ENCODE results near the gene GLE1. TPM values are rescaled to one million over a fixed set of nuclear protein-coding genes. Genes with fewer than 3 reads are reported as not detected.
"Not testable (repeated sequence)": the region's sequence is repeated elsewhere in the genome, so short reads cannot be mapped to it uniquely, and the experiment has no call there.

The GLE1 gene
- total and polyA plus RNA-seq, 2 donors from 2014 or later: 15.6 to 22.8 TPM

DNA sequence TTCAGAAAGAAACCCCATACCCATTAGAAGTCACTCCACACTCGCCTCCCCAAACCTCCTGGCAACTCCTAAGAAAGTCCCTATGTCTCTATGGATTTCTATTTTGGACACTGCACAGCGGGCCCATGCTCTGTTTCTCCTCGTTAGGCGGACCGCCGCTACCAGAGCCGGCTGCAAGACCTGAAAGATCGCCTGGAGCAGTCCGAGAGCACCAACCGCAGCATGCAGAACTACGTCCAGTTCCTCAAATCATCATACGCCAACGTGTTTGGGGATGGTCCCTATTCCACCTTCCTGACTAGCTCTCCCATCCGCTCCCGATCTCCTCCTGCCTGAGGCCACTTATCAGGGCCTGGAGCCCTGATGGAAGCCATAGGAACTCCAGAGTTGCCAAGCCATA is 4.6 kb upstream of the GLE1 start:
- TF ChIP-seq, protein P1, sequence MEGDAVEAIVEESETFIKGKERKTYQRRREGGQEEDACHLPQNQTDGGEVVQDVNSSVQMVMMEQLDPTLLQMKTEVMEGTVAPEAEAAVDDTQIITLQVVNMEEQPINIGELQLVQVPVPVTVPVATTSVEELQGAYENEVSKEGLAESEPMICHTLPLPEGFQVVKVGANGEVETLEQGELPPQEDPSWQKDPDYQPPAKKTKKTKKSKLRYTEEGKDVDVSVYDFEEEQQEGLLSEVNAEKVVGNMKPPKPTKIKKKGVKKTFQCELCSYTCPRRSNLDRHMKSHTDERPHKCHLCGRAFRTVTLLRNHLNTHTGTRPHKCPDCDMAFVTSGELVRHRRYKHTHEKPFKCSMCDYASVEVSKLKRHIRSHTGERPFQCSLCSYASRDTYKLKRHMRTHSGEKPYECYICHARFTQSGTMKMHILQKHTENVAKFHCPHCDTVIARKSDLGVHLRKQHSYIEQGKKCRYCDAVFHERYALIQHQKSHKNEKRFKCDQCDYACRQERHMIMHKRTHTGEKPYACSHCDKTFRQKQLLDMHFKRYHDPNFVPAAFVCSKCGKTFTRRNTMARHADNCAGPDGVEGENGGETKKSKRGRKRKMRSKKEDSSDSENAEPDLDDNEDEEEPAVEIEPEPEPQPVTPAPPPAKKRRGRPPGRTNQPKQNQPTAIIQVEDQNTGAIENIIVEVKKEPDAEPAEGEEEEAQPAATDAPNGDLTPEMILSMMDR (IDR thresholded peaks at IDR 0.05; ENCODE audit: borderline replicate concordance, extremely low read depth, insufficient read depth): no peak
- H3K27me3 ChIP-seq (ENCODE audit: control insufficient read depth, insufficient read depth, low read length): no peaks in the 10 kb centered on the region
- DNase-seq: no peak
- no peak overlapping the region for H3K27ac ChIP-seq (ENCODE audit: low read depth in 2 of 2, low read length in 2 of 2)
- peaks cover 0 to 27% (median 17%) of the 10 kb centered on the region in 3 donors for H3K36me3 ChIP-seq (ENCODE audit: control insufficient read depth in 2 of 3, insufficient read depth in 3 of 3, low read length in 3 of 3)
- H3K9ac ChIP-seq (ENCODE audit: low read length in 3 of 3): no peak overlapping the region
- no peaks in the 10 kb centered on the region for H3K9me3 ChIP-seq (ENCODE audit: control insufficient read depth in 2 of 3, insufficient read depth in 1 of 3, low read length in 3 of 3)
- no peak for FAIRE-seq
- intact Hi-C loops (cut with DNase I): no loop called here
- H3K4me3 ChIP-seq (ENCODE audit: low read length in 3 of 3): no peak overlapping the region
- peaks cover 0 to 5% (median 4%) of the 10 kb centered on the region in 3 donors for H3K4me1 ChIP-seq (ENCODE audit: control insufficient read depth in 2 of 3, insufficient read depth in 2 of 3, low read depth in 1 of 3, low read length in 3 of 3)

DNA sequence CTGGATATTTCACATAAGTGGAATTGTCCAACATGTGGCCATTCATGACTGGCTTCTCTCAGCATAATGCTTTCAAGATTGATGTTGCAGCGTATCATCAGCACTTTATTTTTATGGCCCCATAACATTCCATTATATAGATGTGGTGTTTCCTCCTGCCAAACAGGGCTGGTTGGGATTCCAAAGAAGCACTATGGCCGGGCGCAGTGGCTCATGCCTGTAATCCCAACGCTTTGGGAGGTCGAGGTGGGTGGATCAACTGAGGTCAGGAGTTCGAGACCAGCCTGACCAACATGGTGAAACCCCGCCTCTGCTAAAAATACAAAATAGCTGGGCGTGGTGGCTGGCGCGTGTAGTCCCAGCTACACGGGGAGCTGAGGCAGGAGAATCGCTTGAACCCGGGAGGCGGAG is 1.1 kb upstream of the GLE1 start:
- H3K9ac ChIP-seq (ENCODE audit: low read length in 3 of 3); H3K4me3 ChIP-seq (ENCODE audit: low read length in 3 of 3); intact Hi-C loops (cut with DNase I); FAIRE-seq; H3K36me3 ChIP-seq (ENCODE audit: control insufficient read depth in 2 of 3, insufficient read depth in 3 of 3, low read length in 3 of 3); H3K9me3 ChIP-seq (ENCODE audit: control insufficient read depth in 2 of 3, insufficient read depth in 1 of 3, low read length in 3 of 3); H3K4me1 ChIP-seq (ENCODE audit: control insufficient read depth in 2 of 3, insufficient read depth in 2 of 3, low read depth in 1 of 3, low read length in 3 of 3); H3K27ac ChIP-seq (ENCODE audit: low read depth in 2 of 2, low read length in 2 of 2); H3K27me3 ChIP-seq (ENCODE audit: control insufficient read depth, insufficient read depth, low read length): not testable (repeated sequence)
- DNase-seq: peak in 1 of 5 donors; percentile 11

DNA sequence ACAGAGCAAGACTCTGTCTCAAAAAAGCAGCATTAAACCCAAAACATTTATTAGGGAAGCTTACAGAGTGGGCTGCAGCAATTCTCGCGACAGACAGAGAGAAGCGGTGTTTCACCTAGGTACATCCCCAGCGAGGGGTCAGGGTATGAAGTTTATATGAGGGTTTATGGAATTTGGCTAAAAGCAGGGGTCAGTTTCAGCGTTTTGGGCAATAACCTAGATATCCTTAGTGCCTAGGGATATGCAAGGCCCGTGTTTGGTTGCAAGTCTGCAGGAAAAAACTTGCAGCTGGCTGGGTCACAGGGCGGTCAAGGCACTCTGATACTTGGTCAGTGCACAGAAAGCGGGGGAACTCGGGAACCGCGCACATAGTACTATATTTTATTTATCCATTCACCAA is 649 bp upstream of the GLE1 start:
- Histone ChIP-seq H3K9me3 (ENCODE audit: control insufficient read depth in 2 of 3, insufficient read depth in 1 of 3, low read length in 3 of 3) (no peaks in the 10 kb centered on the region), H3K27ac (ENCODE audit: low read depth in 2 of 2, low read length in 2 of 2) (no peak overlapping the region), H3K27me3 (ENCODE audit: control insufficient read depth, insufficient read depth, low read length) (no peaks in the 10 kb centered on the region), H3K4me1 (ENCODE audit: control insufficient read depth in 2 of 3, insufficient read depth in 2 of 3, low read depth in 1 of 3, low read length in 3 of 3) (peaks cover 4 to 10% (median 5%) of the 10 kb centered on the region in 3 donors), H3K4me3 (ENCODE audit: low read length in 3 of 3) (peak overlapping the region; percentile 93 to 99 (median 96)), H3K36me3 (ENCODE audit: control insufficient read depth in 2 of 3, insufficient read depth in 3 of 3, low read length in 3 of 3) (peaks cover 0 to 5% (median under 1%) of the 10 kb centered on the region in 3 donors), H3K9ac (ENCODE audit: low read length in 3 of 3) (peak overlapping the region in 1 of 3 donors; percentile 16)
- TF ChIP-seq, protein P1 (IDR thresholded peaks at IDR 0.05; ENCODE audit: borderline replicate concordance, extremely low read depth, insufficient read depth): no peak
- FAIRE-seq (no peak), DNase-seq (peak in 4 of 5 donors; percentile 39 to 65 (median 60))
- intact Hi-C loops (cut with DNase I): no loop called here

DNA sequence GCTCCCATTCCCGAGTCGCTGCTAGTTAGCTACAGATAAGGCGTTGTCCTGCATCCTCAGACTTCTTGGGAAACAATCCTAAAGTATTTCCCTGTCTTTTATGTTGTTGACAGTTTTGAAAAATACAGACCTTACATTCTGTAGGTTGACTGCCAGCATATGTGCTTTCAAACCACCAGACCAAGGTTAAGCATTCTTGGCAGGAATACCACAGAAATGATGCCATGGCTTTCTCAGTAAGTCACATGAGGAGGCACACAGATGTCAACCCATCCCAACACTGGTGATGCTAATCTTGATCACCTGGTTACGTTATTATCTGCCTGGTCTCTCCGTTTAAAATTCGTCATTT is 871 bp downstream of the GLE1 start:
- Histone ChIP-seq H3K9ac (ENCODE audit: low read length in 3 of 3) (peak overlapping the region; percentile 74 to 88 (median 87)), H3K4me1 (ENCODE audit: control insufficient read depth in 2 of 3, insufficient read depth in 2 of 3, low read depth in 1 of 3, low read length in 3 of 3) (peaks cover 4 to 10% (median 5%) of the 10 kb centered on the region in 3 donors), H3K36me3 (ENCODE audit: control insufficient read depth in 2 of 3, insufficient read depth in 3 of 3, low read length in 3 of 3) (peaks cover 0 to 12% (median 3%) of the 10 kb centered on the region in 3 donors), H3K4me3 (ENCODE audit: low read length in 3 of 3) (peak overlapping the region; percentile 93 to 99 (median 96)), H3K27ac (ENCODE audit: low read depth in 2 of 2, low read length in 2 of 2) (no peak overlapping the region), H3K27me3 (ENCODE audit: control insufficient read depth, insufficient read depth, low read length) (no peaks in the 10 kb centered on the region), H3K9me3 (ENCODE audit: control insufficient read depth in 2 of 3, insufficient read depth in 1 of 3, low read length in 3 of 3) (no peaks in the 10 kb centered on the region)
- FAIRE-seq: no peak
- no peak for DNase-seq
- intact Hi-C loops (cut with DNase I): no loop called here
- TF ChIP-seq, protein P1 (IDR thresholded peaks at IDR 0.05; ENCODE audit: borderline replicate concordance, extremely low read depth, insufficient read depth): no peak

DNA sequence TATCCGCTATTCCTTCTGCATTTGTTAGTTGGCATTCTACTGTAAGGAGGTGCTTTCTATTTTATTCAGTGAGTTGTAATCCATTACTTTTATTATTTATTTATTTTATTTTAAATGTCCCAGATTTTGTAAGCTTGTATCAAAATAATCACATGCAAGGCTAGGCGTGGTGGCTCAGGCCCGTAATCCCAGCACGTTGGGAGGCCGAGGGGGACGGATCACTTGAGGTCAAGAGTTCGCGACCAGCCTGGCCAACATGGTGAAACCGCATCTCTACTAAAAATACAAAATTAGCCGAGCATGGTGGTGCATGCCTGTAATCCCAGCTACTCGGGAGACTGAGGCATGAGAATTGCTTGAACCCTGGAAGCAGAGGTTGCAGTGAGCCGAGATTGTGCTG is 1.4 kb downstream of the GLE1 start:
- intact Hi-C loops (cut with DNase I); H3K4me1 ChIP-seq (ENCODE audit: control insufficient read depth in 2 of 3, insufficient read depth in 2 of 3, low read depth in 1 of 3, low read length in 3 of 3); H3K27me3 ChIP-seq (ENCODE audit: control insufficient read depth, insufficient read depth, low read length); DNase-seq; H3K27ac ChIP-seq (ENCODE audit: low read depth in 2 of 2, low read length in 2 of 2); H3K9me3 ChIP-seq (ENCODE audit: control insufficient read depth in 2 of 3, insufficient read depth in 1 of 3, low read length in 3 of 3); FAIRE-seq; H3K9ac ChIP-seq (ENCODE audit: low read length in 3 of 3): not testable (repeated sequence)
- H3K36me3 ChIP-seq (ENCODE audit: control insufficient read depth in 2 of 3, insufficient read depth in 3 of 3, low read length in 3 of 3): peaks cover 0 to 12% (median 3%) of the 10 kb centered on the region in 3 donors
- peak overlapping the region in 2 of 3 donors; percentile 93 to 99 for H3K4me3 ChIP-seq (ENCODE audit: low read length in 3 of 3)
